NT2/D1 (cell line): ENCODE measurements around the gene CLSTN2.

ENCODE experiments used
- SUZ12 ChIP-seq: IDR thresholded peaks from 2 replicates; pipeline ENCODE4 v1.6.1; 2011; ENCODE audit not compliant: insufficient read length, insufficient read depth; ENCODE audit errors: extremely low read depth
- YY1 ChIP-seq: IDR thresholded peaks from 2 replicates; pipeline ENCODE4 v1.6.1; 2011; ENCODE audit not compliant: insufficient read length, insufficient read depth
- ZNF274 ChIP-seq: IDR thresholded peaks from 2 replicates; pipeline ENCODE4 v1.6.1; 2011; ENCODE audit warnings: mild to moderate bottlenecking, low read depth, low read length

DNA sequence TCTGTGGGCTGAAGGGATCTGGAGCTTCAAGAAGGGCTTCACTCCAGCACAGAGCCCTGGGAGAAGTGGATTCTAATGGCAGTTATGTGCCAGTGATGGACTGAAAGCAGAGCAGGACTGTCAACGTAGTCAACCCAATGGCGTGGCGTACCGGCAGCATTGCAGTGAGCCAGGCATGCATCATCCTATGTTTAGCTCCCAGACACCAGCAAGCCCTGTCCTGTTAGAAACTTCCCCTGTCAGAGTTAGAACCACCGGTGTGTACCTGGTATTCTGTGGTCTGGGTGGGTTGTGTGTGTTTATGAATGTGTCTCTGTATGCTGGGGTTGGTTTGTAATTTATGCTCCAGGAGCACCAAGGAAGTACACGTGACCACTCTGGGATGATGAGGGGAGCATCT is 86.3 kb downstream of the CLSTN2 start:
- no peak for TF ChIP-seq SUZ12
- no peak for TF ChIP-seq ZNF274
- TF ChIP-seq YY1 = no peak
